Panc1 (cell line): Measurements from ENCODE around the gene ZCCHC24. TPM values are rescaled to one million over a fixed set of nuclear protein-coding genes. Genes with fewer than 3 reads are reported as not detected.
A peak's percentile ranks its signal among the peaks of the same experiment; 100 is the strongest.

Source experiments
- ATAC-seq: fragments of 200-7000 bp; cut with Tn5 transposase; 2 replicates; pipeline ENCODE4 v1.9.1; 2020; ENCODE audit warnings: mild to moderate bottlenecking, moderate library complexity
- BruUV-seq: library from RNA; stranded (reverse); fragments of 400-500 nt; replicated peaks from 2 replicates; lab custom pipeline; 2021; lab: Mats Ljungman, UMichigan
- CTCF ChIA-PET: fragments of 300-600 bp; sonication (Branson Sonifier 250); formaldehyde crosslinking; loops from one replicate; lab custom pipeline; 2022; ENCODE audit warnings: antibody characterized with exemption; lab: Charles Lee
- POLR2A ChIA-PET: fragments of 300-600 bp; sonication (Branson Sonifier 250); formaldehyde crosslinking; loops from one replicate; lab custom pipeline; 2022; ENCODE audit warnings: antibody characterized with exemption; lab: Charles Lee
- DNase-seq: peaks from one replicate; pipeline ENCODE4 v3.0.0-alpha.2; 2010; ENCODE audit warnings: low read depth, low spot score
- H3K27ac ChIP-seq: 2 replicates; pipeline ENCODE4 v1.5.1; 2011; ENCODE audit warnings: mild to moderate bottlenecking, low read length, inconsistent platforms
- H3K27me3 ChIP-seq: fragments of 200-500 bp; sonication (Bioruptor generic); 2 replicates; pipeline ENCODE4 v1.6.0; 2014; ENCODE audit warnings: low read length, inconsistent platforms; ENCODE audit not compliant: control insufficient read depth, insufficient read depth
- H3K36me3 ChIP-seq: fragments of 200-500 bp; sonication (Bioruptor generic); 2 replicates; pipeline ENCODE4 v1.5.1; 2014; ENCODE audit warnings: inconsistent platforms, mild to moderate bottlenecking, low read length, moderate library complexity; ENCODE audit not compliant: control insufficient read depth, insufficient read depth
- H3K4me1 ChIP-seq: 2 replicates; pipeline ENCODE4 v1.5.1; 2011; ENCODE audit warnings: inconsistent platforms, mild to moderate bottlenecking, low read length, moderate library complexity; ENCODE audit not compliant: control insufficient read depth, insufficient read depth
- H3K4me3 ChIP-seq, 2 experiments: 2 replicates each; pipeline ENCODE4 v1.5.1; 2011 to 2012; ENCODE audit warnings: low read depth in 2 of 2, low read length in 2 of 2, mild to moderate bottlenecking in 2 of 2, inconsistent platforms in 1 of 2, moderate library complexity in 1 of 2
- H3K9me3 ChIP-seq: fragments of 200-500 bp; sonication (Bioruptor generic); 2 replicates; pipeline ENCODE4 v1.5.1; 2014; ENCODE audit warnings: low read depth, mild to moderate bottlenecking, inconsistent platforms, low read length, moderate library complexity; ENCODE audit not compliant: control insufficient read depth, insufficient read depth
- CTCF ChIP-seq: fragments of 450-650 bp; IDR thresholded peaks from 2 replicates; pipeline ENCODE4 v1.5.1; 2017; ENCODE audit warnings: mild to moderate bottlenecking
- POLR2AphosphoS5 ChIP-seq: IDR thresholded peaks from 2 replicates; pipeline ENCODE4 v1.6.1; 2012; ENCODE audit warnings: mild to moderate bottlenecking, low read depth, low read length, moderate library complexity
- REST ChIP-seq, 2 experiments: IDR thresholded peaks; 2 replicates each; pipeline ENCODE4 v1.6.1; 2011 to 2012; ENCODE audit warnings: low read depth in 2 of 2, control low read depth in 1 of 2, low read length in 1 of 2, mild to moderate bottlenecking in 1 of 2, moderate library complexity in 1 of 2; ENCODE audit not compliant: insufficient read depth in 1 of 2
- SIN3A ChIP-seq: IDR thresholded peaks from 2 replicates; pipeline ENCODE4 v1.6.1; 2012; ENCODE audit warnings: low read depth, mild to moderate bottlenecking, low read length, moderate library complexity, borderline replicate concordance; ENCODE audit not compliant: insufficient read depth
- TCF7L2 ChIP-seq: IDR thresholded peaks from 2 replicates; pipeline ENCODE4 v1.6.1; 2011; ENCODE audit warnings: mild to moderate bottlenecking, low read depth, low read length, inconsistent platforms
- in situ Hi-C: cut with HindIII; loops from 2 replicates; pipeline ENCODE4 v1.10.0; 2016; ENCODE audit warnings: low sequenced_read_pairs, low pct_unique_long_range_greater_than_20kb
- intact Hi-C: fragments of 100-400 bp; cut with micrococcal nuclease; formaldehyde crosslinking; loops from one replicate; pipeline ENCODE4 v1.10.0; 2022; ENCODE audit not compliant: unreplicated experiment
- total RNA-seq: library from RNA; stranded (reverse); gene quantifications from one replicate; pipeline ENCODE4 v1.2.1, GENCODE V29; 2021; ENCODE audit not compliant: unreplicated experiment

The ZCCHC24 gene
- total RNA-seq, 1 experiment from 2014 or later: 7.8 TPM

GRCh38 chr10:79445977-79446757 lies 743 bp upstream of the ZCCHC24 start:
- no peaks in the 10 kb centered on the region for H3K27me3 ChIP-seq
- no peaks in the 10 kb centered on the region; the same call in 1 of the 2 replicates for H3K36me3 ChIP-seq
- intact Hi-C loops: no loop called here
- ChIA-PET CTCF (no interaction called here), POLR2A (interaction anchor here (0.7 kb wide), 2 partner anchors 22 kb away, joined by 7 to 9 read pairs; no protein-coding TSS in a partner anchor)
- DNase-seq: no peak
- H3K4me1 ChIP-seq: peaks cover 19% of the 10 kb centered on the region
- ATAC-seq: peak; percentile 7
- BruUV-seq: no TSS peak
- no peak for TF ChIP-seq SIN3A
- no peak for TF ChIP-seq TCF7L2
- TF ChIP-seq POLR2AphosphoS5: no peak
- TF ChIP-seq REST (IDR thresholded peaks at IDR 0.05; ENCODE audit: insufficient read depth in 1 of 2, low read depth in 2 of 2, low read length in 1 of 2): no peak
- no peak for TF ChIP-seq CTCF
- no peaks in the 10 kb centered on the region for H3K9me3 ChIP-seq
- peak overlapping the region; percentile 25; the same call in 1 of the 2 replicates for H3K27ac ChIP-seq
- peak overlapping the region; percentile 60 to 63 for H3K4me3 ChIP-seq
- in situ Hi-C loops: no loop called here

- no TSS peak for BruUV-seq
- ChIA-PET CTCF (no interaction called here), POLR2A (no interaction called here)
- DNase-seq (no peak), ATAC-seq (peak; percentile 59)
- in situ Hi-C loops (no loop called here), intact Hi-C loops (no loop called here)
- Histone ChIP-seq H3K4me1 (peaks cover 19% of the 10 kb centered on the region), H3K9me3 (no peaks in the 10 kb centered on the region), H3K36me3 (no peaks in the 10 kb centered on the region; the same call in 1 of the 2 replicates), H3K27ac (peak overlapping the region; percentile 51), H3K4me3 (peak overlapping the region; percentile 60 to 63), H3K27me3 (no peaks in the 10 kb centered on the region)
- no peak for TF ChIP-seq TCF7L2
- no peak for TF ChIP-seq SIN3A
- TF ChIP-seq REST (IDR thresholded peaks at IDR 0.05; ENCODE audit: insufficient read depth in 1 of 2, low read depth in 2 of 2, low read length in 1 of 2): no peak
- no peak for TF ChIP-seq POLR2AphosphoS5
- TF ChIP-seq CTCF: no peak
Measured at GRCh38 chr10:79444199-79445119, 965 bp downstream of the ZCCHC24 start.
